Pulmonary artery endothelial cell (primary cell): Measurements from ENCODE around the gene ERP27. TPM values are rescaled to one million over a fixed set of nuclear protein-coding genes. Genes with fewer than 3 reads are reported as not detected.

Source experiments
- DNase-seq: peaks from one replicate; pipeline ENCODE4 v3.0.0-alpha.2; 2011; ENCODE audit warnings: low read depth, low spot score
- total RNA-seq: library from RNA; depleted of rRNA; stranded (reverse); fragments of >200 nt; gene quantifications from 2 replicates; pipeline ENCODE4 v1.2.3, GENCODE V29; 2014

The ERP27 gene
- total RNA-seq, 1 donor from 2014 or later, result 0.33 TPM

DNA sequence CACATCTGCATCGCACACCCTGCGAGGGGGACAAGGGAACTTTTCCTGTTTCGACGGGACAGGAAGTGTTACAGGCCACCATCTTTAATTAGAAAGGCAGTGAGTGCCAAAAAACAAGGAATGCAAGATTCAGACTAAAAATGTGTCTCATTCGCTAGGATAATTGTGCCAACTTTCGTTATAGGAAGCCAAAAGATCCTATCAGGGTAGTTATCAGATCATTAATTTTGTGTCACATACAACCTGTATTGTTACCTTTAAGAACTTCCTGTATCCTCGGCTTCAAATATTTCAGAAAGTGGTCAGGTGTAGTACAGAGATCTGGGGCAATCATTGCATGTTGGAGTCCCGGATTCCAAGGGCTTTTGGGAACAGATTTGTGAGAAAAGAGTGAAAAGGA, 33.5 kb downstream of the ERP27 start:
- no peak for DNase-seq

DNA sequence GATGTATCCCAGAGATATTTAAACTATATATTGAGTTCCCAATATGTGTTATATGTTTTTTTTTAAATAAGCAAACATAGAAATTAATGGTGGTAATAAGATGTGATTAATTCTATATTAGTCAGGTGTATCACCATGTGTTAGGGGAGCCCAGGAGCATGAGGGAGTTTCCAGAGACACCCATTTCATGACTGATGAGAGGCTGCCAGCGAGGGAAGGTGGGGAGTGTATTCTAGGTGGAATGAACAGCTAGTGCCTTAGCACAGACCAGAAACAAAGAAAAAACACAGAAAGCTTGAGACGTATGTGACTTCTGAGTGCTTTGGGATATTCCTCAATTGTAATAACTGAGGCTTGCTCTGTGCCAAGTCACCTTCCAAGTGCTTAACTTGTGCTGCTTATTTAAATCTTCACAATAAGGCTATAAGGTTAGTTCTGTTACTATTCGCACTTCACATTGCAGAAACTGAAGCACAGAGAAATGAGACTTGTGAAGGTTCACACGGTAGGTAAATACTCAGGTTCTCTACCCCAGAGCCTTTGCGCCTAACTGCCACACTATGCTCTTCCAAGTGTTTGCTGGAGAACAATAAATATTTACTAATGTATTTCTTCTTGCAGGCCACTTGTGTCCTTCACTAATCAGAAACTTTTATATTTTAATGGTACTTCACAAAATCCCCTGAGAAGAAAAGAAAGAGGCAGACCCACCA, 34.8 kb downstream of the ERP27 start:
- DNase-seq, result no peak

DNA sequence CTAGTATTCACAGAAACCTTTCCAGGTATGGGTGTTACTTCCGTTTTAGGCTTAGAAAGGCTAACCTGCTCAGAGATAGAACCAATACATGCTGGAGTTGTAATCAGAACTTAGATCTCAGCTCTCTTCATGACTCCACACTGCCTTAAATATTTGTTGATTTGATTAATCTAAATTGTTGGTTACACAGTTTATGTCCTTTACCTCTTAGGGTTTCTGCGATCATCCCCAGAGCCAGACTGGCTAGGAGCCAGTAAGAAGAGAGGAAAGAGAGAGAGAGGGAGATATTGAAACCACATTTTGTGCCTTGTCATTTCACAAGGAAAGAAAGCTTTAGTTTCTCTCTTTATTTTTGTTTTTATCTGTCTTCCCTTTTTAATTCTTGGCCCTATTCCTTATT, 35.9 kb downstream of the ERP27 start:
- DNase-seq, result no peak

DNA sequence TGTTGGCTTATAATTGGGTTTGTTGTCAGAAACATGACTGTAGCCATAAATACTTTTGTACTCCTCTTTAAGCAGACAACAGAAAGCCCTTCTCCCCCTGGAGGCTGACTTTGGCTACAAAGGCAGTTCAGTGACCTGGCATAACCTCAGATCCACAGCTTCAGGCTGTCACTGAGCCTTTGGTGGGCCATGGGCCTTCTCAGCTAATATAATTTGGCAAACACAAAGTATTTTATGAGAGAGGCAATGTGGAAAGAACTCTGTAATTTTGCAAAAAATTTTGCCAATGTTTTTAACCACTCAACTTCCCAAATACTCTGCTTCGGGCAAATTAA, 37.1 kb downstream of the ERP27 start:
- DNase-seq, result no peak

DNA sequence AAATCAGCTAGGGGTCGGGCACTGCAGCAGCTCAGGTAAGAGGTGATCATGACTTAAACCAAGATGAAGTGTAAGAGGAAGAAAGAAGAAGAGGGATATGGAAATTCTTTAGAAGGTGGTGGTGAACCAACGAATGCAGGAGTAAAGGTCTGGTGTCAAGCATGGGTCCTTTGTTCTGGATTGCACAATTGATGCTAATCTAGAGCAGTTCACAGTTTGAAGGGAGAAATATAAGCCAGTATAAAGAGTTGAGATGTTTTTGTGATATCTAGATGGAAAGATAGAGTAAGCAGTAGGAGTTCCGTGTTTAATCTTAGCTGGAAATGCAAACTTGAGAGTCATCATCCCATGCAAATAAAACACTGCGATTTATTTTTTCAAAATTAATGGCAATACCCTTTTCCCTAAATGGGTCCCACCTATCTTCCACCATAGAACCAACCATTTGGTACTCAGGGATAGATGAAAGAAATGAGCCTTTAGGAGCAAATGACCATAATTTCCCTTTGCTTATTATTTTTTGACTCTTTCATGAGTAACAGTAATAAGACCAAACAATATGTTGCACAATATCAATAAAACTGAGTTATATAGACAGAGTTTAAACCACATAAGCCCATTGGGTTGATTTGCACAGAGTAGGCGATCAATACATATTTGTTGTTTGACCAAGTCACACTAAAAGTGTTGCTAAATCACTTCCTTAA, 37.7 kb downstream of the ERP27 start:
- no peak for DNase-seq

DNA sequence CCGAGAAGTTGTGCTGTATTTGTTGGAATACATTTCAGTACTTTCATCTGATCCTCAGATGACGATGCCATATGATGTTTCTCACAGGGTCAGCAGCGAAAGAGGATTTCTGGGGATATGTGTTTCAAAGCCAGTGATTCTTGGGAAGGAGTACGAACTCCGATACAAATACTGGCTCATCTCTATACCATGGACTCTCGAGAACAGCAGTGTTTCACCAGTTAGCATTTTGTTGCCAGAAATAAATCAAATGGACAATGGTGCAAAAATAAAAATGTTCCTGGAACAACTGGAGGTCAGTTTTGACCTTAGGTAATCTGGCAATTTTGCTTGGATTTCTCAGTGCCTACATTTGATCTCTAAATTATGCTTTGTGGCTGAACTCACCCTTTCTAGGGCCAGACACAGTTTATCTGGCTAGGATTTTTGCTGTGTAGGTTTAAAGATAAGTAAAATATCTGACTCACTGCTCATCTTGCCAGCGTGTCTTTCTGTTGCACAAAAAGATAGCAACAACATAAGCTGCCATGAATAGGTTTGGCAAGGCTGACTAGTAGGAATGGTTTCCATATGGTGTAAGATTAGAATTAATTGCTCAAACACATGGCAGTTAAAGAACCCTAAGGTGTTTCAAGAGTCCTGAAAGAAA, 41.7 kb downstream of the ERP27 start:
- no peak for DNase-seq

DNA sequence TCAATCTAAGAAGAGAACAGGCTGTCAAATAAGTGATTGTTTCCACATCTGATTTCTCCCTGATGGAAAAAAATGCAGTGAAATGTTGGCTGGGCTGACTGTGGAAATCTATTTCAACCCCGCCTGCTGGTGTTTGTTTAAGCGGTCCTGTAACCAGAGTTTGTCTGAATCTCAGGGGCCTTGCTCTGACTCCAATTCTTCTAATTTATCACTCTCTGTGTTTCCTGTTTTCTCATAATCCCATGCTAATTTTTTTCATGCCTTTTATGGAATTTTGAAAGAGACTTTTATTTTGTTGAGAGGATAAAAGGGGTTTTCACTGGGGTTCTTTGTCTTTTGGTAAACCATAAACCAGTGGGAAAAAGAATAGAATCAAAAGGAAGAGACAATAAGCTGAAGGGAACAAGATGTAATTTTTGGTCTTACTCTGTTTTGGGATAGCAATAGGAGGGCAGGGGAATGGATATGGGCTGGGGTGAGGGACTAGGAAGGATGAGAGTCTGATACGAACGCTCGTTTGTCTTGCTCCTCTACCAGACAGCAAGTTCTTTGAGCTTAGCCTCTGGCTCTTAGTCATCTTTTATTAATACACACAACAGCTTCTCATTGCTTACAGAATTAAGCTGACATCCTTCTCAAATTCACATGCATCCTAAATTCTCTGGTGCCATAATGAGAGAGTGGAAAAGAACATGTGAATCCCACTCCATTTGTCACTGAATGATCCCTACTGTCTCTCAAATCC, 44.7 kb downstream of the ERP27 start:
- no peak for DNase-seq

DNA sequence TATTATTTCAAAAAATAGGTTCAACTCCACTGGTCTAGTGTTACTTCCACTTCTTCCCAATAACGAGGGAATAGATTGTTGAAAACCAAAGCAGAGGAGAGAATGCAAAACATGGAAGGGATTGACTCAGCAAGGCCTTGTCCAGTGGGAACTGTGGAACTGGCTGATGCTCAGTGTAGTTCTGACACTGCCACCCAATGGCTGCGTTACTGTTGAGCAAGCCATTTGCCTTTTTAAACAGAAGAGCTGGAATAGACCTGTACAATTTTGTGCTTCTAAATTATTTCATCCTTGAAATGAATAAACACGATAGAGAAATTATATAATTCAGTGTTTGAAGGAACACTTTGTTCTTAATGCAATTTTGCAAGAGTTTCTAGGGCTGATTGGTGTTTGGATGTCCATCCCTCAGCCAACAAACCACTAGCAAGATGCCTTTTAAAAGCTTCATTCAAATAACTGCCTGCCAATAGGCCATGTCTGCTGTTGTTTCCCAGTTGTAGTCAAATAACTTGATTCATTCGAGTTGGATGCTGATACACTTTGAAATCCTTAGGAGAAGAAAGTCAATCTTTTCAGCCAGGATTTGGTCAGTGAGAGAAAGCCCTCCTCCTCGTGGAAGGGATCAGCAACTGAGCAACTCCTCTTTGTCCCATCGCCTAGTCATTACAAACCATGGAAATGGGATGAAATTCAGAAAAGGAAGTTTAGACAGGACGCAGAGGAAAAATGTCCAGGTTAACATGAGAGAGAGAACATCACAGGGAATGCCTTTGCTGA, 45.4 kb downstream of the ERP27 start:
- DNase-seq, result no peak

DNA sequence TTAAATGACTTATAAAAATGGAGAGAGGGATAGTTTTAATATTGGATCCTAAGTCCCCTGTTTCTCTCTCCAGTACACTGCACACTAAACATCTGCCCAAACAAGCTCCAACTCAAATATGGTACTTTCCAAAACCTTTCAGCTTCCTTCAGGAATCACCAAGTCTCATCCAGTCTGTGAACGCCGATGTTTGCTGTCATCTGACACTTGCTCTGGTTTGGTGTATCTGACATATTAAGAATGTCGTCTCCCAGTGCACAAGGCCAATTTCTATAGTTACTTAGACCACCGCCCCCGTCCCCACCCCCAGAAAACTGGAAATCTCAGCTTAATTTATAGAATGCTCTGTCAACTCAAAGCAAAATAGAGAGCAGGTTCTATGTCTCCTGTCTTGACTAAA, 47.6 kb downstream of the ERP27 start:
- no peak for DNase-seq

DNA sequence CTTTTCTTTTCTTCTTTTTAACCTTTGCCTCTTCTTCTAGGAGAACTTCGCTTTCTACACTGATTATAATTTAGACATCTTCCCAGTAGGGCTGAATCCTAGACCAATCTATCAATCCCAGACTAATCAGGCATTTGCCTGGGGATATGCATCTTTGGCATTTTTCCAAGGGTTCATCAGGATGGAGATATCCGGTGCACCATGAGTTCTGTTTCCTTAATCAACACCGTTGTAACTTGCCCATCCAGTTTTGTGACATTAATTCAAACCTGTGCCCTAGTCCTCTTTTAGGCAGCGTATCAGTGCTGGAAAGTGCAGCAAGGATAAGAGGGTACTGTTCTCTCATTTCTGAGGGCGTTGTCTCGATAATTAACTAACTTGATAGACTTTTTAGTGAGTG, 52.1 kb downstream of the ERP27 start:
- no peak for DNase-seq

DNA sequence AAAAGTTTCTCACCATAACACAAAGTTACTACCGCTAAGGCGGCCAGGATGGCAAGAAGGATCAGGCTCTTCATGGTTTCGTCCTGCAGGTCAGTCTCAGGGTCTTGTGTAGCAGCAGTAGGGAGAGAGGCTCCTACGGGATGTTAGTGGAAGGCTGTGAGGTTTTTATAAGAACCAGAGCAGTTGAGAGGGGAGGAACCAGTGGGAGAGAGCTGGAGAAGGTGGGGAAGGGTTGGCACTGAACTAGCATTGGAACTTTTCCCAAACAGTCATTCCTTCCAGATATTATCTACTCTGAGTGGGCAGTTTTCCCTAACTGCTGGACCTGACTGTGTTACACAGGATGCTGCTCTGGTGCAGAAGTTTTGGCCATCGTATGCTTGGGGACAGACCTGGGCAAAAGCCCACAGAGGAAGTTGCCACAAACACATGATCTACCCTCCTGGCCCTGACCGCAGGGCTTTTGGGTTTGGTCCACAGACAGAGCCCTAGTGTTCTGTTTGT, 52.6 kb downstream of the ERP27 start, which contains the start of gene MGP:
MGP (minus strand) TSS at position 137 of the 504 bp plus-strand sequence; CDS start at position 74, 63 bp downstream.
- peak; percentile 84 for DNase-seq

DNA sequence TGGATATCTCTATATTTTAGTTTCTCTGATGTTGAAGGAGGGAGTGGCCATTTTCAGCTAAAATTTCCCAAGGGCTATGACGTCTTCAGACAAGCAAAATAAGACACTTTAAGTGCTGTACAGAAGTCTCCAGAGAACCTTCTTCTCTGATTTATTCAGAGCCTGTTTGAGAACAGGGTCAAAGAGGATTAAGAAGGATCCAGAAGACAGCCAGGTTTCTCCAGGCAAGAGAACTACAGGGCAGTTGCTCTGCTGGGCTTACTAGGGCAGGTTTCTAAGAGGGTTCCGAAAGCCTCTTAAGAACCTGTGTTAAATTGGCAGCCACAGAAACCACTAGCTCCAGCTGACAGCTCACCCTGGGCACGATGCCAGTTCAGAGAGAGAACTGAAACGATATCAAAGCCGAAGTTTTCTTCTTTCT, 53.9 kb downstream of the ERP27 start:
- peak; percentile 60 for DNase-seq

DNA sequence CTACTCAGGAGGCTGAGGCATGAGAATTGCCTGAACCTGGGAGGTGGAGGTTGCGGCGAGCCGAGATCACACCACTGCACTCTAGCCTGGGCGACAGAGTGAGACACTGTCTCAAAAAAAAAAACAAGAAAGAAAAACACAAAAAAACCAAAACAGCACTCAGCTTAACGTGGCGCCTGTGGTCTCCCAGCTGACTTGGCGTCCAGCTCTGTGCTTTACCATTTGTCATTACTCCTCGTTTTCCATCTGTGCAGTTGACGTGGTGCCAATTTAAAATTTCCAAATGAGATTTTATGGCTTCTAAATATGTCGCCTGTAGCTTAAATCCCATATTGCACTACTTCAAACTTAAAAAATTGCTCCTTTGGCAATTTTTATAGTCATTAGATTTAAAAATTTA, 54.7 kb downstream of the ERP27 start:
- DNase-seq, result no peak

DNA sequence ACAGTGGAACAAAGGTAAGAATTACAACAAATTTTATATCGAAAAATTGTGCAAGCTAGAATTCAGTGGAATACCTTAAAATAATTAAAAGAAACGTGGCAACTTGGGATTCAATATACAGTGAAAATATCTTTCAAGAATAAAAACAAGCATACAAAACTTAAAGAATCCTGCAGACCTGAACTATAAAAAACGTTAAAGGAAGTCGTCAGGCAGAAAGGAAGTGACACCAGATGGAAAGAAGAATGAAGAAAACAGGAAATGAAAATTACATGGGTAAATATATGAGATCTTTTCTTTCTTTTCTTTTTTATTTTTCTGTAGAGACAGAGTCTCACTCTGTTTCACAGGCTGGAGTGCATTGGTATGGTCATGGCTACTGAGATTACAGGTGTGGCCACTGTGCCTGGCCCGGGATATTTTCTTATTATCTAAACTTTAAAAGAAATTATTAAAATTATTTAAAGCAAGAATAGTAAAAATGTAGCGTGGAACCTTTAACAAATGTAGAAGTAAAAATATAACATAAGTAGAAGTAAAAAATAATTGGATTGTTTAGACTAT, 57.4 kb downstream of the ERP27 start:
- DNase-seq, result no peak

DNA sequence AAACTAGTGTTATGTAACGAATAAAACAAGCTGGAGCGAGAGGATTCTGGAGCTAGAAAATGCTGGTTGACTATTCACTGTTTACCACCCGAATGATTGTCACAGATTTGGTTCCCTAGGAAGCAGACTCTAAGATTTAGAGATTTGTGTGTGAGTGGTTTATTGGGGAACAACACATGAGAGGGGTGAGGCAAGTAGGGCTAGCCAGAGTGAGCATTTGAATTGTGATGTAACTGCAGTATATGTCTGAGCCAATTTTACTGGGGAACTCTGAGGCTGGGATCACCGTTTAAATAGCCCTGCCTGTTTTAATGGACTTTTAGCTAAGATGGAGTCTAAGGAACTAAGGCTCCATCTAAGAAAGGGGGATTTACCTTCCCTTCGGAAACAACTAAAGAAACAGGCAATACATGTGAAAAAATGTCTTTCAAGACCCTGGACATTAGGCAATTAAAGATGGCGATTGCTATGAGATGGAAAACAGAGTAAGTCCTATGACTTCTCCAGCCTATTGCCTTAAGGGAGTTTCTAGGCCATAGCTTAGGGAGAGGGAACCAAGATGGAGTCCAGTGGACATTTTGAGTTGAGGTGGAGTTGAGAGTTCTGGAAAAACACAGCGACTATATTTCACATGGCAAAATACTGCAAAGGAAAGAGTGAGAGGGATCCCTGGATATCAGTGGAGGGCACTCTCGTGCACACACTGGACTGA, 59.0 kb downstream of the ERP27 start:
- DNase-seq, result no peak

DNA sequence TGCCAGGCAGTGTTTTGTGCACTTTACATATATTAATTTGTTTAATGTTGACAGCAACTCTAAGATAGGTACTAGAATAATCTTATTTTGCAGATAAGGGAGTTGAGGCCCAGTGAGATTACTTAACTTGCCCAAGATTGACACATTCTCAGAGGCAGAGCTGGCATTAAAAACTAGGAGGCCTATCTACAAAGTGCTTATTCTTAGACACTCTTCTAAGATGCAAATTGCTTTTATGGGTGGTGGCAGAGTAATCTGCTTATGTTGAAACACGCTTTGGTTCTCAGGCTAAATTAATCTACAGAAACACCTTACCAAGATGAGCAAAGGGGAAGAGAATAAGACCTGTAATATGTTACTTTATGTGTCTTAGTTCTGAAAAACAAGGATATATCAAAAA, 59.8 kb downstream of the ERP27 start:
- no peak for DNase-seq

DNA sequence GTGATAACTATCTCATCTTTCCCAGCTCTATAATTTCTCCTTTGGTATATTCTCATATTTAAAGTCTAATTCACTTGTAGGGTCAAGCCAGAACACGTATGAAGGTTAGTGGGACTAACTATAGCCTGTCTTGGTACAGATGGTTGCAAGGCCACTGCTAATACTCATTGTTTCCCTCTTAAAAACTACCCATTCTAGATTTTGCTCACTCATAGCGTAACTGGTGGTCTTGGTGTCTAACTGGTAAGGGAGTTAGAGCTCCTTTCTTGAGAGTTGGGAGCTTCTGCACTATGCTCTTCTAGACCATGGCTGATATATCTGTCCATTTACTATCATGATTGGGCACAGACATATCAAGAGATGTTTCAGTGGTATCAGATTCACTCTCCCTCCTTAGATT, 61.5 kb downstream of the ERP27 start:
- no peak for DNase-seq

DNA sequence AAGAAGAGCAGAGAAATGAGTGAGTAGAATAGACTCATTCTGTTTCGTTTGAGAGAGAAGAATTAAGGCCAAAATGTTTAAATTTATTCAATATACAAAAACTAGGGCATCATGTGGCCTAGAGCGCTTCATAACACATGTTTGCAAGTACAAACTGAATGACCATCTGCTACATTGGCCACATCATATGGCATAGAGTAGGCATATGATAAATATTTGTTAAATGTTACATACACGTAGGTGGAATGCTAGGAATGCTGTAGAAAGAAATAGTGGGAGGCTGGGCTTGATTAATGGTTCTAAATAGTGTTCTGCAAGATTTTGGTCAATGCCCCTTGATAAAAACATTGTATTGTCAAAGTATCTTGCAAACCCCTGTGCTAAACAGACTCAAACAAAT, 63.5 kb downstream of the ERP27 start:
- DNase-seq, result no peak

DNA sequence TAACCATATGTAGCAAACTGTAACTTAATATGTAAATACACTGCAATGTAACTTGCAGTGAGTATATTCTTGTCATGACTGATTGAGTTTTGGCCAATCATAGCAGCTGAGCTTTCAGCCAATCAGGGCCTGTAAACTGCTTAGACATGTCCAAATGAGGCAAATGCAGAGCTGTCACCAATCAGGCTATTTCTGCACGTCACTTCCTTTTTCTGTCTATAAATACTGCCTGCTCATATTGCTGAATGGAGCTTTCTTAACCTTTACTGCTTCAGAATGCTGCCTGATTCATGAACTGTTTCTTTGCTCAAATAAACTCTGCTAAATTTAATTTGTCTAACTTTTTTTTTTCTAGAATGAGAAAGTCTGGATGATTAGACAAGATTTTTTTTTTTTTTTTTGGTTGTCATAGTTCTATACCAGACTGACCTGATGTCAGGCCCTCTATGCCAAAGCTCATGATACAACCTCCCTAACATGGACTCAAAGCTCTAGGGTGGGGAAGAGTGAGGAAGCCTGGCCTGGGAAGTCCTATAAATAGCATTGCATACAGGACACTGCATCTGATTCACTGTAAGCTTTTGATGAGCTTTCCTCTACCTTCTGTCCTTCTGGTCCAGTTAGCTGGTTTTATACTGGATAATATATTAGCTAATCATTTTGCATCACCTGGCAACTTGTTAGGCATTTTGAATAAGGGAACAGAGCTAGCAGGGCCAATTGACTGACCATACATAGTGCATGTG, 64.7 kb downstream of the ERP27 start:
- no peak for DNase-seq
